NCI-H1436 treated with DMSO at 0.1 percent for 48 hours (cell line): ENCODE results near the gene PCLO.
"Not testable (repeated sequence)": the region's sequence is repeated elsewhere in the genome, so short reads cannot be mapped to it uniquely, and the experiment has no call there.

Experiments used
- DNase-seq: peaks from one replicate; lab custom pipeline; 2025; lab: John Stamatoyannopoulos, UW

Gene PCLO

GRCh38 chr7:82732677-82733076 lies 430.0 kb downstream of the PCLO start:
- no peak for DNase-seq

- DNase-seq: no peak
Measured at GRCh38 chr7:82729172-82730030, 433.3 kb downstream of the PCLO start.

- DNase-seq: no peak
Measured at GRCh38 chr7:82726038-82726800, 436.5 kb downstream of the PCLO start.

GRCh38 chr7:82723411-82723810 lies 439.3 kb downstream of the PCLO start:
- DNase-seq: no peak

GRCh38 chr7:82722946-82723345 lies 439.7 kb downstream of the PCLO start:
- DNase-seq: no peak

- DNase-seq: no peak
Measured at GRCh38 chr7:82715344-82715743, 447.3 kb downstream of the PCLO start.

GRCh38 chr7:82714883-82715282 lies 447.8 kb downstream of the PCLO start:
- no peak for DNase-seq

GRCh38 chr7:82713506-82713905 lies 449.2 kb downstream of the PCLO start:
- DNase-seq: no peak

GRCh38 chr7:82706344-82706743 lies 456.3 kb downstream of the PCLO start:
- not testable (repeated sequence) for DNase-seq

- no peak for DNase-seq
Measured at GRCh38 chr7:82705517-82706260, 457.0 kb downstream of the PCLO start.

GRCh38 chr7:82704121-82704520 lies 458.6 kb downstream of the PCLO start:
- no peak for DNase-seq
